Uterus (tissue), 2 donors: ENCODE results near the gene SYCE1L.
"Not testable (repeated sequence)": the region's sequence is repeated elsewhere in the genome, so short reads cannot be mapped to it uniquely, and the experiment has no call there.

Experiments used
- CTCF ChIP-seq, 4 experiments: fragments of 200-600 bp in 2 of 4; fragments of 450-650 bp in 2 of 4; sonication (generic) in 2 of 4; IDR thresholded peaks; one replicate each; pipeline ENCODE4 v1.5.1; 2016 to 2019; ENCODE audit warnings: antibody characterized with exemption in 4 of 4, mild to moderate bottlenecking in 2 of 4, moderate library complexity in 1 of 4
- POLR2A ChIP-seq, 2 donors: fragments of 450-650 bp; IDR thresholded peaks; one replicate each; pipeline ENCODE4 v1.6.1; 2016; ENCODE audit warnings: antibody characterized with exemption in 2 of 2, mild to moderate bottlenecking in 1 of 2, moderate library complexity in 1 of 2

GRCh38 chr16:77242471-77242870 is 43.3 kb downstream of the SYCE1L start:
- not testable (repeated sequence) for TF ChIP-seq POLR2A, CTCF (IDR thresholded peaks at IDR 0.05)
